Lower lobe of right lung (tissue), 2 donors: ENCODE results near the gene IGFBP6. TPM values are rescaled to one million over a fixed set of nuclear protein-coding genes. Genes with fewer than 3 reads are reported as not detected.

Experiments used
- ATAC-seq, 2 donors: fragments of 200-7000 bp; cut with Tn5 transposase; one replicate each; pipeline ENCODE4 v1.9.1; 2020 to 2022; ENCODE audit warnings: mild to moderate bottlenecking in 2 of 2, moderate library complexity in 2 of 2
- DNase-seq: peaks from one replicate; pipeline ENCODE4 v3.0.0-alpha.2; 2020
- H3K27ac ChIP-seq: fragments of 200-600 bp; one replicate; pipeline ENCODE4 v1.8.0; 2022
- H3K27me3 ChIP-seq: fragments of 200-600 bp; one replicate; pipeline ENCODE4 v1.8.0; 2022; ENCODE audit warnings: low read depth
- H3K36me3 ChIP-seq: fragments of 200-600 bp; one replicate; pipeline ENCODE4 v1.8.0; 2022; ENCODE audit warnings: mild to moderate bottlenecking
- H3K4me1 ChIP-seq: fragments of 200-600 bp; one replicate; pipeline ENCODE4 v1.8.0; 2022
- H3K4me3 ChIP-seq: fragments of 200-600 bp; one replicate; pipeline ENCODE4 v1.8.0; 2022; ENCODE audit warnings: mild to moderate bottlenecking
- H3K9me3 ChIP-seq: fragments of 200-600 bp; one replicate; pipeline ENCODE4 v1.8.0; 2022
- intact Hi-C: fragments of 100-400 bp; cut with DNase I; formaldehyde crosslinking; loops from one replicate; pipeline ENCODE4 v1.11.0; 2022
- total RNA-seq: library from RNA; stranded (reverse); fragmentation: NEBNext Ultra II Directional; extraction: Animal tissue kit (Norgen Biotek cat#: 25700); gene quantifications from one replicate; pipeline ENCODE4 v1.2.1, GENCODE V29; 2021
- TF ChIP-seq, protein P1 (sequence below): fragments of 200-600 bp; IDR thresholded peaks from one replicate; pipeline ENCODE4 v1.8.0; 2022; ENCODE audit warnings: antibody characterized with exemption, mild to moderate bottlenecking
- donor health status: DM: no; HTN: yes; CAD: no; lungs with severe emphysema.

The IGFBP6 gene
- total RNA-seq, 1 donor from 2014 or later, result 58.5 TPM

DNA sequence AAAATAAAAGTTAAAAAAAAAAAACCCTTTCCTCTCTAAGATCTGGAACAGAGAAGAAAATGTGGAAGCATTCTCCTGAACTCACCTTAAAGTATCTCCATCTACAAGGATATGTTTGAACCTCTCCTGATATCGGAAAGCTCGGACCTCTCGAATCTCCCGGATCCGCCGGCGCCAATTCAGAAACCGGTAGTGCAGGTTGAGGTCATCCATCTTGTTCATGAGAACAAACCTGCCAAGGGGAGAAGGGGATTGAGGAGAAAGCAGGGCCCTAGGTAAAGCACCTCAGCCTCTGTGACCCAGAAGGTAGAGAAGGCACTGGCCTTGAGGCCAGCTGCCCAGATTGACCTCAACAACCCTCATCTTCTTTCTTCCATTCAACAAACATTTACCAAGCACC lies 20.4 kb upstream of the IGFBP6 start:
- H3K4me3 ChIP-seq, result no peak overlapping the region
- DNase-seq, result no peak
- TF ChIP-seq, protein P1, sequence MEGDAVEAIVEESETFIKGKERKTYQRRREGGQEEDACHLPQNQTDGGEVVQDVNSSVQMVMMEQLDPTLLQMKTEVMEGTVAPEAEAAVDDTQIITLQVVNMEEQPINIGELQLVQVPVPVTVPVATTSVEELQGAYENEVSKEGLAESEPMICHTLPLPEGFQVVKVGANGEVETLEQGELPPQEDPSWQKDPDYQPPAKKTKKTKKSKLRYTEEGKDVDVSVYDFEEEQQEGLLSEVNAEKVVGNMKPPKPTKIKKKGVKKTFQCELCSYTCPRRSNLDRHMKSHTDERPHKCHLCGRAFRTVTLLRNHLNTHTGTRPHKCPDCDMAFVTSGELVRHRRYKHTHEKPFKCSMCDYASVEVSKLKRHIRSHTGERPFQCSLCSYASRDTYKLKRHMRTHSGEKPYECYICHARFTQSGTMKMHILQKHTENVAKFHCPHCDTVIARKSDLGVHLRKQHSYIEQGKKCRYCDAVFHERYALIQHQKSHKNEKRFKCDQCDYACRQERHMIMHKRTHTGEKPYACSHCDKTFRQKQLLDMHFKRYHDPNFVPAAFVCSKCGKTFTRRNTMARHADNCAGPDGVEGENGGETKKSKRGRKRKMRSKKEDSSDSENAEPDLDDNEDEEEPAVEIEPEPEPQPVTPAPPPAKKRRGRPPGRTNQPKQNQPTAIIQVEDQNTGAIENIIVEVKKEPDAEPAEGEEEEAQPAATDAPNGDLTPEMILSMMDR, result no peak
- intact Hi-C loops, result no loop called here
- H3K36me3 ChIP-seq, result peaks cover 45% of the 10 kb centered on the region
- H3K9me3 ChIP-seq, result no peaks in the 10 kb centered on the region
- ATAC-seq, result no peak
- peak overlapping the region; percentile 25 for H3K27ac ChIP-seq
- peaks cover 58% of the 10 kb centered on the region for H3K4me1 ChIP-seq
- H3K27me3 ChIP-seq, result no peaks in the 10 kb centered on the region

DNA sequence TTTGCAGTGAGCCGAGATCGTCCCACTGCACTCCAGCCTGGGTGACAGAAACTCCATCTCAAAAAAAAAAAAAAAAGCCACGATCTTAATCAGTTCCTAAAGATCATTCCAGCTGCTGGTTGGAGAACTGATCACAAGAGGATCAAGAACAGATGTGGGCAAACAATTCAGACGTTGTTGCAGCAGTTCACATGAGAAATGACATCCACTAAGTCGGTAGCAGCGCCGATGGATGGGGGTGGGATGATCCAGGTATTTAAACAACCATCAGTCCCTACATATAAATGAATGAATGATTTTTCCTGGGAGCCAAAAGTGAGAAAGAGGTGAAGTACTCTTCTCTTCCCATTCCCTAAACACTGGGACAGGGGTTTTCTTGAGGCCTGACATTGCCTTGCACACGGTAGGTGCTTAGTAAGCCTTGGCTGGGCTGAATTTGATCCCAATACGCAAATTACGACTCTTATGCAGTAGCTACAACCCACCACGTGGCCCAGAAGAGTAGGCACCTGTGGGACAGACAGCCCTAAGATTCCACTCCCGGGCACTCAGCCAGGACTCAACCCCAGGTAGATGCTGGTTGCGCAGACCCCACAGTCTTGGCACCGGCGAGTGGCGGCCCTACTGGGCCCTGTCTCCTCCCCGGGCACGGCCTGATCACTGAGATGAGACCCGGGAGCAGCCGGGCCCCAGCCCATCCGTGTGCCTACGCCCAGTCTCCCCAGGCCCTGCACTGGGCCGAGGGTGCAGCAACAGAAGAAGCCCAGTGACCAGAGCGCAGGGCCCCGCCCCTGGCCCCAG lies 18.8 kb upstream of the IGFBP6 start:
- DNase-seq (no peak), ATAC-seq (peak; percentile 17 to 20)
- TF ChIP-seq, protein P1, result no peak
- Histone ChIP-seq H3K9me3 (no peaks in the 10 kb centered on the region), H3K36me3 (peaks cover 36% of the 10 kb centered on the region), H3K27me3 (no peaks in the 10 kb centered on the region), H3K4me1 (peaks cover 42% of the 10 kb centered on the region), H3K27ac (peak overlapping the region; percentile 91), H3K4me3 (peak overlapping the region; percentile 83)
- intact Hi-C loops, result no loop called here

DNA sequence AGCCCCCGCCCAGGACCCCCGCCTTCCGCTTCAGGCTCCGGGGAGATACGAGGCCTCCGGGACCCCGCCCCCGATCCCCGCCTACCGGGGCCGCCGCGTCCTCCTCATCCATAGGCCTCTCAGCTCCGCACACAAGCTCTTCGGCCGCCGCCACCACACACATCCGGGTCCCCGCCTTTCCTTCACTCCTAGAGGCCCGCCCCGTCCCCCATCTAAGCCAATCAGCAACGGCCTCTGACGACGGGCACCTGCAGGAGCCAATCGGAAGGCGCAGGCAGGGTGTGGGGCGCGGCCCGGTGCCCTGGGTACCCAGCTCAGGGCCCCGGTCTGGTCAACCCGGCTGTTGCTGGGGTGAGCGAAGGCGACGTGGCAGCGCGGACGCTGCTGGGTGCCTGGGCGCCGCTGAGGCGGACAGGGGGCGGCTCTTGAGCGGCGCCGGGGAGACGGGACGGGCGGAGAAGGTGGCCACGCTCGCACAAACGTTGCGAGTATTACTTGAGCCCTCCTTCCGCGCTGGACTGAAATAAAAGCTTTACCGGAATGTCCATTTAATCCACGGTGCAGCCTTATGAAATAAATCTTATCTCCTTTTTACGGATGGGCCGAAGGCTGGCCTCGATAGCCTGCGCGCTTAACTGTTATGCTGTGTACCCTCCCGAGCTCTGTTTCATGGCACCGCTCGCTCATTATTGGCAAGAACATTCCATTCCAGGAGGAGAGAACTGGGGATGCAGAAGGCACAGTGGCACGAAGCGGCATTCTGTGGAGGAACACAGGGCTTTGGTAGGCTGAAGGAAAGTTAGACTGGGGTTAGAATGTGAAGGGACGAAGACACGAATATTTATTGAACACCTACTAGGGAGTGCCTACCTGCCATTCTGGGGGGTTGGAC lies 18.0 kb upstream of the IGFBP6 start, which contains the start of gene SPRYD3:
Gene SPRYD3, minus strand, starts transcription at position 165 of the 892 bp plus-strand sequence. Its CDS starts 57 bp downstream, at position 108.
- DNase-seq (peak; percentile 97), ATAC-seq (peak; percentile 99 to 100)
- peak within 1 kb of the TSS; percentile 83 for H3K4me3 ChIP-seq
- peak within 1 kb of the TSS; percentile 91 for H3K27ac ChIP-seq
- H3K9me3 ChIP-seq, result no peaks in the 10 kb centered on the region
- H3K4me1 ChIP-seq, result peaks cover 35% of the 10 kb centered on the region
- no peaks in the 10 kb centered on the region for H3K27me3 ChIP-seq
- intact Hi-C loops, result no loop called here
- TF ChIP-seq, protein P1, result no peak
- peaks cover 29% of the 10 kb centered on the region for H3K36me3 ChIP-seq

DNA sequence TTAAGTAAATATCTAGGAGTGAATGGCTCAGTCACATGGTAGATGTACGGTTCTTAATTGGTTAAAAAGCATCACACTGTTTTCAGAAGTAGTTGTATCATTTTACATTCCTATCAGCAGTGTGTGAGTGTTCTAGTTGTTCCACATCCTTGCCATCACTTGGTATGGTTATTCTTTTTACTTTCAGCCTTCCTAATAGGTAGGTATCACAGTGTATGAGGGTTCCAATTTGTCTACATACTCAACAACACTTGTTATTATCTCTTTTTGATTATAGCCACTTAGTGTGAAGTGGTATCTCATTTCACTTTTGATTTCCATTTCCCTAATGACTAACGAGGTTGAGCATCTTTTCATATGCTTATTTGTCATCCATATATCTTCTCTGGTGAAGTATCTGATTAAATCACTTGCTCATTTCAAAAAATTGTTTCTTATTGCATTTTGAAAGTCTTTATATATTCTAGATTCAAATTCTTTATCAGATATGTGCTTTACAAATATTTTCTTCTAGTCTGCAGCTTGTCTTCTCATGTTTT lies 14.8 kb upstream of the IGFBP6 start:
- TF ChIP-seq, protein P1, result no peak

DNA sequence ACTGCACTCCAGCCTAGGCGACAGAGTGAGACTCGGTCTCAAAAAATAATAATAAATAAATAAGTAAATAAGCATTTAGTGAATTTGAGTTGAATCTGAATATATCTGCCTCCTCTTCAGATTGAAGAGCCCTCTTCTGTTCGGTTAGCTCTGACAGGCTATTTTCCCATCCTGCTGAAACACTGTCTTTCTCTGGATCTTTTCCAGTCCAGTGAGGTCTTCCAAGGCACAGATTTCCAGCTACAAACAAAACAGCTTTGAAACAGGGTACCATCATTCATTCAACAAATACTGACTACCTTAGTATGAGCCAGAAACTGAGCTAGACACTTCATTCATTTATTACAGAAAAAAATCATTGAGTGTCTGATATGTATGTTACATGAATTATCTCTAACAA lies 11.1 kb upstream of the IGFBP6 start:
- Histone ChIP-seq H3K4me3 (no peak overlapping the region), H3K27me3 (no peaks in the 10 kb centered on the region), H3K4me1 (no peaks in the 10 kb centered on the region), H3K9me3 (no peaks in the 10 kb centered on the region), H3K36me3 (no peaks in the 10 kb centered on the region), H3K27ac (no peak overlapping the region)
- TF ChIP-seq, protein P1, result no peak
- DNase-seq, result no peak
- intact Hi-C loops, result no loop called here
- no peak for ATAC-seq

More for the DNA sequence above, 14.8 kb upstream of the IGFBP6 start:
- H3K36me3 ChIP-seq, result no peaks in the 10 kb centered on the region
- ATAC-seq, result no peak
- no peak for DNase-seq
- no peak overlapping the region for H3K4me3 ChIP-seq
- no peak overlapping the region for H3K27ac ChIP-seq
- H3K27me3 ChIP-seq, result no peaks in the 10 kb centered on the region
- H3K4me1 ChIP-seq, result peaks cover 16% of the 10 kb centered on the region
- intact Hi-C loops, result no loop called here
- H3K9me3 ChIP-seq, result no peaks in the 10 kb centered on the region
